Lower leg skin (tissue), 4 donors: ENCODE measurements around the gene ISLR. TPM values are rescaled to one million over a fixed set of nuclear protein-coding genes. Genes with fewer than 3 reads are reported as not detected.
A peak's percentile ranks its signal among the peaks of the same experiment; 100 is the strongest.

Source experiments
- DNase-seq, 2 donors: peaks; one replicate each; pipeline ENCODE4 v3.0.0-alpha.2; 2019; ENCODE audit warnings: low spot score in 2 of 2
- H3K4me3 ChIP-seq: fragments of 200-600 bp; sonication (generic); 2 replicates; pipeline ENCODE4 v1.5.1; 2017; ENCODE audit warnings: mild to moderate bottlenecking, low read depth; ENCODE audit not compliant: poor library complexity, severe bottlenecking
- POLR2A ChIP-seq, 2 donors: fragments of 450-650 bp; IDR thresholded peaks; one replicate each; pipeline ENCODE4 v1.6.1; 2016 to 2017; ENCODE audit warnings: antibody characterized with exemption in 2 of 2, mild to moderate bottlenecking in 1 of 2, moderate library complexity in 1 of 2
- WGBS, 2 donors: methylation state at CpG; one replicate each; pipeline ENCODE4 v1.1.5; 2018; 5-methylcytosine and 5-hydroxymethylcytosine counted together
- intact Hi-C: fragments of 100-400 bp; cut with DNase I; formaldehyde crosslinking; loops from one replicate; pipeline ENCODE4 v1.15.0; 2023; ENCODE audit warnings: low total_unique reads
- total RNA-seq, 4 donors: library from RNA; depleted of rRNA; stranded (reverse); fragments of >200 nt; gene quantifications; one replicate each; pipeline ENCODE4 v1.1.0, GENCODE V29; 2016
- TF ChIP-seq, protein P1 (sequence below), 3 donors: fragments of 450-650 bp; IDR thresholded peaks; one replicate each; pipeline ENCODE4 v1.5.1; 2016; ENCODE audit warnings: antibody characterized with exemption in 3 of 3, mild to moderate bottlenecking in 3 of 3, moderate library complexity in 2 of 3

ISLR gene
- total RNA-seq, 4 donors from 2014 or later, result 23.4 to 41.3 (median 26.1) TPM

GRCh38 chr15:74194572-74195559 is 21.4 kb downstream of the ISLR start:
- H3K4me3 ChIP-seq, result no peak overlapping the region
- no peak for DNase-seq
- TF ChIP-seq, protein P1, sequence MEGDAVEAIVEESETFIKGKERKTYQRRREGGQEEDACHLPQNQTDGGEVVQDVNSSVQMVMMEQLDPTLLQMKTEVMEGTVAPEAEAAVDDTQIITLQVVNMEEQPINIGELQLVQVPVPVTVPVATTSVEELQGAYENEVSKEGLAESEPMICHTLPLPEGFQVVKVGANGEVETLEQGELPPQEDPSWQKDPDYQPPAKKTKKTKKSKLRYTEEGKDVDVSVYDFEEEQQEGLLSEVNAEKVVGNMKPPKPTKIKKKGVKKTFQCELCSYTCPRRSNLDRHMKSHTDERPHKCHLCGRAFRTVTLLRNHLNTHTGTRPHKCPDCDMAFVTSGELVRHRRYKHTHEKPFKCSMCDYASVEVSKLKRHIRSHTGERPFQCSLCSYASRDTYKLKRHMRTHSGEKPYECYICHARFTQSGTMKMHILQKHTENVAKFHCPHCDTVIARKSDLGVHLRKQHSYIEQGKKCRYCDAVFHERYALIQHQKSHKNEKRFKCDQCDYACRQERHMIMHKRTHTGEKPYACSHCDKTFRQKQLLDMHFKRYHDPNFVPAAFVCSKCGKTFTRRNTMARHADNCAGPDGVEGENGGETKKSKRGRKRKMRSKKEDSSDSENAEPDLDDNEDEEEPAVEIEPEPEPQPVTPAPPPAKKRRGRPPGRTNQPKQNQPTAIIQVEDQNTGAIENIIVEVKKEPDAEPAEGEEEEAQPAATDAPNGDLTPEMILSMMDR (IDR thresholded peaks at IDR 0.05), result no peak
- TF ChIP-seq POLR2A (IDR thresholded peaks at IDR 0.05), result no peak
- 92 to 94% methylated on average over 13 of the region's 13 CpGs for WGBS, 2 donors
- intact Hi-C loops, result no loop called here

GRCh38 chr15:74196175-74196574 is 22.7 kb downstream of the ISLR start:
- no peak overlapping the region for H3K4me3 ChIP-seq
- TF ChIP-seq, protein P1 (IDR thresholded peaks at IDR 0.05), result no peak
- no peak for TF ChIP-seq POLR2A (IDR thresholded peaks at IDR 0.05)
- no peak for DNase-seq
- intact Hi-C loops, result no loop called here
- 20 to 21% methylated on average over 7 of the region's 7 CpGs for WGBS, 2 donors

DNA sequence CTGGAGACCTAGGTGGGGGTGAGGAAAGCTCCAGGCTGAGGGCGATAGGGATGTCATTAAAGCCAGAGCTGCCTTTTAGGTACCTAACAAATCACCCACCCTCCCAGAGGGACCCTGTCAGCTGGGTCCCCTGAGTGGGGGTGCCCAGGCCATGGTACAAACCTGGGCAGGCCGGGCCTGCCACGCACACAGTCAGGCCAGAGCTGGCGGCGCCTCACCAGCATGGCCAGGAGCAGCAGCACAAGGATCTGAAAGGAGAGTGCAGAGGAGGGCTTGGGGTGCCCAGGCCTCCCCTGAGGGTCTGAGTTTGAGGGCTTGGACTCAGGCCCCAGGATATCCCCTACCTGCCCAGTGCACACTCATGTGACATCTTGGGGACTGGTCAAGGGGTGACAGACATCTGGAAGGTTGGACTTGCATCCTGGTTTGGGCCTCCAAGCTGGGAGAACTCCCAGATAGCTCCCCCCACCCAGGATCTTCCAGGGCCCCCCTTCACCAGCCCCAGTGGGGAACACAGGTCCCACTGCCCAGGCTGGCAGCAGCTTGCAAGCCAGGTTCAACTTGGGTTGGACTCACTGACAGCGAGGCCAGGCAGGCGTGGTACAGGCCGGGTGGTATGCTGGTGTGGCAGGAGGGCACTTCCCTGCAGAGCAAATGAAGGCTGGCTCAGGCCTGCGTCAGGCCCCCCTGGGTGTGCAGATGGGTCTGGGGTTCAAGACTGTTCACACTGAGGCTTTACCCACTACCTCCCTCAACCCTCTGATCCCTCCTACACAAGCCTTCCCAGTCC is 23.9 kb downstream of the ISLR start:
- intact Hi-C loops, result no loop called here
- no peak overlapping the region for H3K4me3 ChIP-seq
- TF ChIP-seq, protein P1 (IDR thresholded peaks at IDR 0.05), result no peak
- TF ChIP-seq POLR2A (IDR thresholded peaks at IDR 0.05), result no peak

DNA sequence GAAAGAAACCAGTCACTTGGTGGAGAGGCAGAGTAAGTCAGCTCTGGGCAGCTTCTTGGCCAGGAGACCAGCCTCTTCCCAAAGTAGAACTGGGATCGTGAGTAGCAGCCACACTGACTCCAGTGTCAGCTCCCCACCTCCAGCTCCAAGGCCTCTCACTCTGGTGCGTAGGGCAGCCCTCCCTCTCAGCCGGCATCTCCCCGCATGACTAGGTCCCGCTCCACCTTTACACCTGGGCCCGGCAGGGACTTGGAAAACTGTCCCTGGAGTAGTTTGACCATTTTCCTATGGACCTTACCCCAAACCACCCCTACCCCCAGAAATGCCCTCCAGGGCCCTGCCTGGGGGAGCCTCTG is 25.8 kb downstream of the ISLR start:
- TF ChIP-seq POLR2A (IDR thresholded peaks at IDR 0.05), result no peak
- TF ChIP-seq, protein P1 (IDR thresholded peaks at IDR 0.05), result no peak
- intact Hi-C loops, result no loop called here
- H3K4me3 ChIP-seq, result no peak overlapping the region
- 94 to 97% methylated on average over 5 to 6 of the region's 6 CpGs for WGBS, 2 donors
- DNase-seq, result no peak

More for the DNA sequence above, 23.9 kb downstream of the ISLR start:
- WGBS, 2 donors, result 97 to 98% methylated on average over 5 to 9 of the region's 9 CpGs
- no peak for DNase-seq

GRCh38 chr15:74200412-74200815 is 26.9 kb downstream of the ISLR start:
- no peak for TF ChIP-seq POLR2A (IDR thresholded peaks at IDR 0.05)
- TF ChIP-seq, protein P1 (IDR thresholded peaks at IDR 0.05), result no peak
- DNase-seq, result peak in 1 of 2 donors; percentile 42
- 8 to 13% methylated on average over 1 of the region's 1 CpG for WGBS, 2 donors
- intact Hi-C loops, result no loop called here
- no peak overlapping the region for H3K4me3 ChIP-seq
